CD4-positive, alpha-beta T cell treated with Interleukin-15 for 1 hour (primary cell): ENCODE data around the gene XRCC4.

Source experiments
- DNase-seq: peaks from one replicate; pipeline ENCODE4 v3.0.0-alpha.2; 2020

Gene XRCC4

GRCh38 chr5:83071286-83072051, 5.9 kb upstream of the XRCC4 start:
- DNase-seq = no peak

- no peak for DNase-seq
Observed at GRCh38 chr5:83072966-83073365, 4.4 kb upstream of the XRCC4 start.

- DNase-seq = no peak
Observed at GRCh38 chr5:83077662-83078261, 415 bp downstream of the XRCC4 start.

- no peak for DNase-seq
Observed at GRCh38 chr5:83082750-83083149, 5.4 kb downstream of the XRCC4 start.

- no peak for DNase-seq
Observed at GRCh38 chr5:83084336-83084735, 7.0 kb downstream of the XRCC4 start.

- no peak for DNase-seq
Observed at GRCh38 chr5:83085106-83085505, 7.8 kb downstream of the XRCC4 start.

- no peak for DNase-seq
Observed at GRCh38 chr5:83090169-83090568, 12.8 kb downstream of the XRCC4 start.

- no peak for DNase-seq
Observed at GRCh38 chr5:83092619-83093018, 15.3 kb downstream of the XRCC4 start.

GRCh38 chr5:83093692-83094091, 16.3 kb downstream of the XRCC4 start:
- no peak for DNase-seq

GRCh38 chr5:83095163-83095956, 18.0 kb downstream of the XRCC4 start:
- no peak for DNase-seq

- no peak for DNase-seq
Observed at GRCh38 chr5:83095957-83096539, 18.7 kb downstream of the XRCC4 start.

- DNase-seq = no peak
Observed at GRCh38 chr5:83096660-83097339, 19.5 kb downstream of the XRCC4 start.

GRCh38 chr5:83097689-83098231, 20.4 kb downstream of the XRCC4 start:
- no peak for DNase-seq

- DNase-seq = no peak
Observed at GRCh38 chr5:83099001-83099400, 21.7 kb downstream of the XRCC4 start.

GRCh38 chr5:83099445-83099844, 22.1 kb downstream of the XRCC4 start:
- DNase-seq = no peak

GRCh38 chr5:83101514-83101913, 24.2 kb downstream of the XRCC4 start:
- DNase-seq = no peak

GRCh38 chr5:83102364-83102980, 25.1 kb downstream of the XRCC4 start:
- no peak for DNase-seq

- DNase-seq = no peak
Observed at GRCh38 chr5:83104021-83104420, 26.7 kb downstream of the XRCC4 start.

- DNase-seq = no peak
Observed at GRCh38 chr5:83107692-83108420, 30.5 kb downstream of the XRCC4 start.

- DNase-seq = no peak
Observed at GRCh38 chr5:83109380-83109779, 32.0 kb downstream of the XRCC4 start.

GRCh38 chr5:83115816-83116215, 38.5 kb downstream of the XRCC4 start:
- no peak for DNase-seq
